Stimulated activated CD8-positive, alpha-beta memory T cell treated with anti-CD3 and anti-CD28 coated beads, Interleukin-15, amount 100 ng/mL, for 24 hours (primary cell): ENCODE measurements around the gene TRIM31.

Experiments used
- DNase-seq: peaks from one replicate; pipeline ENCODE4 v3.0.0-alpha.2; 2020; ENCODE audit warnings: low read depth

TRIM31 gene

GRCh38 chr6:30075094-30075789 is 37.6 kb downstream of the TRIM31 start, which contains the start of gene RNF39:
Gene RNF39 (minus strand): TSS chr6:30075769. CDS start chr6:30075585, 184 bp downstream.
- DNase-seq, result no peak

- no peak for DNase-seq
These were observed 38.4 kb downstream of the TRIM31 start for GRCh38 chr6:30074331-30075093.

GRCh38 chr6:30073489-30074235 is 39.2 kb downstream of the TRIM31 start:
- DNase-seq, result no peak

- no peak for DNase-seq
These were observed 41.0 kb downstream of the TRIM31 start for GRCh38 chr6:30071858-30072257.

GRCh38 chr6:30071081-30071818 is 41.6 kb downstream of the TRIM31 start:
- DNase-seq, result no peak

- DNase-seq, result no peak
These were observed 45.3 kb downstream of the TRIM31 start for GRCh38 chr6:30067460-30068139.

- DNase-seq, result peak; percentile 91
These were observed 46.1 kb downstream of the TRIM31 start, which contains the start of gene PPP1R11 for GRCh38 chr6:30066577-30067459. Gene PPP1R11 (plus strand): TSS chr6:30067198. CDS start chr6:30067411, 213 bp downstream.

GRCh38 chr6:30066082-30066481 is 46.8 kb downstream of the TRIM31 start:
- DNase-seq, result no peak

GRCh38 chr6:30063315-30063714 is 49.6 kb downstream of the TRIM31 start:
- no peak for DNase-seq

GRCh38 chr6:30062471-30063178 is 50.3 kb downstream of the TRIM31 start:
- DNase-seq, result no peak

GRCh38 chr6:30061858-30062458 is 50.9 kb downstream of the TRIM31 start:
- no peak for DNase-seq

- peak; percentile 59 for DNase-seq
These were observed 51.6 kb downstream of the TRIM31 start, which contains the start of gene POLR1H for GRCh38 chr6:30061092-30061857. Gene POLR1H (plus strand): TSS chr6:30061265. CDS start chr6:30061525, 260 bp downstream.

GRCh38 chr6:30060606-30061091 is 52.2 kb downstream of the TRIM31 start:
- no peak for DNase-seq

- no peak for DNase-seq
These were observed 57.4 kb downstream of the TRIM31 start for GRCh38 chr6:30055513-30055912.

- no peak for DNase-seq
These were observed 59.2 kb downstream of the TRIM31 start for GRCh38 chr6:30053682-30054081.
